Measurements from ENCODE around the gene PPP1R16B. TPM values are rescaled to one million over a fixed set of nuclear protein-coding genes. Genes with fewer than 3 reads are reported as not detected.
"Not testable (repeated sequence)": the region's sequence is repeated elsewhere in the genome, so short reads cannot be mapped to it uniquely, and the experiment has no call there.

PPP1R16B gene
- total RNA-seq, 1 donor from 2014 or later, result 12.9 TPM

GRCh38 chr20:38853759-38854158 lies 48.3 kb downstream of the PPP1R16B start:
- no peak for DNase-seq

- DNase-seq, result no peak
Measured at GRCh38 chr20:38854654-38855066, 49.2 kb downstream of the PPP1R16B start.

GRCh38 chr20:38855356-38855755 lies 49.9 kb downstream of the PPP1R16B start:
- DNase-seq, result peak; percentile 50

GRCh38 chr20:38856570-38856969 lies 51.1 kb downstream of the PPP1R16B start:
- DNase-seq, result no peak

GRCh38 chr20:38857703-38858102 lies 52.2 kb downstream of the PPP1R16B start:
- DNase-seq, result no peak

GRCh38 chr20:38859070-38859690 lies 53.7 kb downstream of the PPP1R16B start:
- DNase-seq, result no peak

- DNase-seq, result not testable (repeated sequence)
Measured at GRCh38 chr20:38859857-38860256, 54.4 kb downstream of the PPP1R16B start.

GRCh38 chr20:38861071-38861401 lies 55.5 kb downstream of the PPP1R16B start:
- DNase-seq, result no peak

GRCh38 chr20:38862226-38862625 lies 56.7 kb downstream of the PPP1R16B start:
- DNase-seq, result no peak

- no peak for DNase-seq
Measured at GRCh38 chr20:38863024-38863851, 57.7 kb downstream of the PPP1R16B start.

GRCh38 chr20:38864662-38865061 lies 59.2 kb downstream of the PPP1R16B start:
- DNase-seq, result no peak

GRCh38 chr20:38866265-38867061 lies 61.0 kb downstream of the PPP1R16B start:
- no peak for DNase-seq

- DNase-seq, result no peak
Measured at GRCh38 chr20:38867062-38867359, 61.5 kb downstream of the PPP1R16B start.

GRCh38 chr20:38870733-38871559 lies 65.4 kb downstream of the PPP1R16B start:
- no peak for DNase-seq

GRCh38 chr20:38871560-38871953 lies 66.1 kb downstream of the PPP1R16B start:
- no peak for DNase-seq

- DNase-seq, result no peak
Measured at GRCh38 chr20:38872036-38872435, 66.5 kb downstream of the PPP1R16B start.

- DNase-seq, result no peak
Measured at GRCh38 chr20:38872491-38873049, 67.1 kb downstream of the PPP1R16B start.

GRCh38 chr20:38873050-38873581 lies 67.6 kb downstream of the PPP1R16B start:
- no peak for DNase-seq

- no peak for DNase-seq
Measured at GRCh38 chr20:38874460-38875174, 69.1 kb downstream of the PPP1R16B start.

- DNase-seq, result peak; percentile 61
Measured at GRCh38 chr20:38875175-38875993, 69.9 kb downstream of the PPP1R16B start.

All from occipital lobe (tissue), 2 donors.